GM21360 (cell line): ENCODE data around the gene ZCCHC14.
A peak's percentile ranks its signal among the peaks of the same experiment; 100 is the strongest.

Experiments used
- ATAC-seq: cut with Tn5 transposase; IDR thresholded peaks from one replicate; pipeline ENCODE4 v1.9.1; 2021; ENCODE audit warnings: mild to moderate bottlenecking, moderate library complexity; ENCODE audit not compliant: unreplicated experiment

ZCCHC14 gene

DNA sequence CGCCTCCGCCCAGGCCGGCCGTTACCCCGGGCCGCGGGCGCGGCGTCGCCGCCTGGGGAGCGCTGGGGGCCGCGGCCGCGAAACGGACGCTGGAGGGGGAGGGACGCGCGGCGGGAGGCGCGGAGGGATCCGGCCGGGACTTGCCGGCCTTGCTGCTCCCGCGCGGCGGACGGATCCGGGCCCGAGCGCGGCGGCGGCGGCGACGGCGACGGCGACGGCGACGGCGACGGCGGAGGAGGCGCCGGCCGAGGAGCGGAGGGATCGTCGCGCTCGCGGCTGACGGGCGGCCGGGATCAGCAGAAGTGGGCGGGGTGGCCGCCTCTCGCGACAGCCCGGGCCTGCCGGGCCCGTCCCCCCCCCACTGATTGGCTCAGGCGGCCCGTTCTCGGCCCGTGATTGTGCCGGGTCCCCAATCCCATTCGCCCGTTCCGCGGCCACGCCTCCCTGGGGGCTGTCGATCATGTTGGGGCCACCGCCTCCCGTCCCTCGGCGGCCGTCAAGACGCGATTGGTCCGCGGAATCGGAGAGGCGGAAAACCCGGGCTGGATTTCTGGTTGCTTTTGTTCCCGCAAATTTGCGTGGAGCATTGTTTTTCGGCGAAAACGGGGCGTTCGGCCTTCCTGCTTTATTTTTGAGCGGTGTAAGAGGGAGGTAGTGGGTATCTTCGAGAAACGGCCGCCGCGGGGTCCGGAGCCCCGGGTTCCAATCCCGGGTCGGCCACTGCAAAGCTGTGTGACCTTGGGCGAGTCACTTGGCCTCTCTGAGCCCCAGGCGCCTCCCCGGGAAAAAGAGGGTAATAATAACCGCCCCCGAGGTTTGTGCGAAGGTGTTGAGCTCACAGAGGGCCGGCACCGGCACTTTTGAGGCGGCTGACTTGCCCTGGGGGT lies at the start of gene ZCCHC14:
Gene ZCCHC14, minus strand, starts transcription at position 304 of the 887 bp plus-strand sequence. CDS start 786 bp downstream, outside the sequence.
- peak; percentile 76 for ATAC-seq

DNA sequence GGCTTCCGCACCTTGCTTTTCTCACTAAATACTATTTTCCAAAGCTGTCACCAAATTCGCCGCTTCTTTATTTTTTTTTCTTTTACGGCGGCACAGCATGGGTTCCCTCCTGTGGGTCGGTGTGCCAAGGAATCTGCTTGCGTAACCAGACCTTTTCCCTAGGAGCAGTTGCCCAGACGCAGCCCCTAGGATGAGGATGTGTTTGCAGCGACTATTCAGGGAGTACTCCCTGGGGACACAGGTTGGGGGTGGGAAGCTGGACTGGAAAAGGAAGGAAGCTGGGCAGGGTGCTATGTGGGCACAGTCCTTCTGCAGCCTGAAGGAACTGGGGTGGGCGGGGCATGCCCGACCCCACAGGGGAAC lies 49.0 kb upstream of the ZCCHC14 start:
- no peak for ATAC-seq

DNA sequence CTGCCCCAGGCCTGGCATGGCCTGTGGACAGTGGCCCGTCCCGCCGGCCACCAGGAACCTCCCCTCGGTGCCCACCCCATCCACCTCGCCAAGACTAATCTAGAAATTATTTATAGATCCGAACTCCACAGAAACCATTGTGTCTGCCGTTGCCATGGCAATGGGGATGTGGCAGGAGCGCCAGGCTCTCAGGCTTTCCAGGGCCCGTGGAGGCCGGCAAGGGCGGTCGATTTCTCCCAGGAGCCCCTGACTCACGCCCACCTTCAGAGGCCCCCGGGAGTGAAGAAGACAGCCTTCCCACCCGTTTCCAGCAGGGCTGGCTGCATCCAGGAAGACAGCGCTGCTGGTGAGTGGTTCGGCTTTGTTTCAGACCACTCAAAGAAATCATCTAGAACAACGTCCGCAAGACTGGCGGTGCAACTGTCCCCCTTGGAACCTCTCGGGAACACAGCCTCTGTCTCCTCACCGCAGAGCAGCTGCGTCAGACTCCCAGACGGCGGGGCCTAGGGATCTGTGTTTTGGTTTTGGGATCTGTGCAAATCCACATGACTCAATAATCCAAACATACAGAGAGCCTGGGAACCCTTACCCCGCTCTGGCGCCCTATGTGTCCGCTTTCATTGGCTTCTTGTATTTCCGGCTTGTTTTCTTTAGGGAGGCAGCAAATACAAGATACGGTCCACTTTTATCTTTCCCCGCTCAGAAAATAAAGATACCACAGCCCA lies 48.5 kb upstream of the ZCCHC14 start:
- no peak for ATAC-seq

DNA sequence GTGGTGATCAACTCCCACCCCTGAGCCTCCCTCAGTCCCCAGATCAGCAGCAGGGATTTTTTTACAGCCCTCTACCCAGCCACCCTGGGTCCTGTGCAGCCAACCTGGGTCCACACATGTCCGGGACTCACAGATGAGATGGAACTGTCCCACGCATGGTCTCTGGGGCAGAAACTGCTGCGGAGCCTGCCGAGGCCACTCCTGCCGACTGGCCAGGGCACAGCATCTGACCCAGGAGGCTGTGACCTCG lies 48.0 kb upstream of the ZCCHC14 start:
- no peak for ATAC-seq

DNA sequence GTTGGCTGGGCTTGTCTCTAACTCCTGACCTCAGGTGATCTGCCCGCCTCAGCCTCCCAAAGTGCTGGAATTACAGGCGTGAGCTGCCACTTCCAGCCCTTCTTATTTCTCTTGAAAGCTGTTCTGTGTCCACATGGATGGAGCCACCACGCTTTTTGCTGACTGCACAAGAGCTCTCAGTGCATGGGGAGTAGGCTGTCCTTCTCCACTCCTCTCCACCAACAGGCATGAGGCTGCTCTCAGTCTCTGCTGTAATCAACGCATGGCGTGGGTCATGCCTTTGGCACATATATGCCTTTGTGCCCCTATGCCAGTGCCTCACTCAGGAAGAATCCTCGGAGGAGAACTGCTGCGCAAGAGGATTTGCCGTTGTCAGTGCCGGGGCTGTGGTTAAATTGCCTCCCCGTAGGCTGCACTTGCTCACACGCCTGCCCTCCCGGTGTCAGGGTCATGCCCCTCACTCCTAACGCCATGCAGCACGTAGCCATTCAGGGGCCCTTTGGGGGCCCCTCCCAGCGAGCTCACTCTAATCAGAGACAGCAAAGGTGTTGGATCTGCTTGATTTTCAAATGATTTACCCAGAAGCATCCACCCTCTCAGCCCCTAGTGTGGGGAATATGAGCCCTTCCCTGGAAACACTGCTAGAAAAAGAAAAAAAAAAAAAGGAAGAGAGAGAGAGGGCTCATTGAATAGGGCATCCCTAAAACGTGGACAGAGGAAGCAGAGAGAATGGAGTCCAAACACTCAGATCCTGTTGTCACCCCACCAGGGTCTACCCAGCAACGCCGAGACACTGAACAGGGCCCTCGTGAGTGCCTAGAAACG lies 47.5 kb upstream of the ZCCHC14 start:
- no peak for ATAC-seq

DNA sequence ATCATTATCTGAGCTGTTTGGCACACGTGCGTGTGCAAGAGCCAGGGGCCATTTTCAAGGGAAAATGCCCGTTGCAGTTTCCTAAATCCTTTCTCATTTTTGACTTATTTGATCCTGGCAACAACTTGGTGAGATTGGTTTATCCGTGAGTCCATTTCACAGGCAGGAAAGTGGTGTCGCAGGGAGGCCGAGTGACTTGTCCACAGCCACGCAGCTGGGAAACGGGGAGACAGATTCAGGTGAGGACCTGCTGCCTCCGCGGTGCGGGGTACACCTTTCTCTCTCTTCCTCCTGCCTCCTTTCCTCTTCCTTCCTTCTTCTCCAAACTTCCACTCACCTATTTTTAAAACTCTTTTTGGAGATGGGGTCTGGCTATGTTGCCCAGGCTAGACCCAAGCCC lies 46.3 kb upstream of the ZCCHC14 start:
- no peak for ATAC-seq

DNA sequence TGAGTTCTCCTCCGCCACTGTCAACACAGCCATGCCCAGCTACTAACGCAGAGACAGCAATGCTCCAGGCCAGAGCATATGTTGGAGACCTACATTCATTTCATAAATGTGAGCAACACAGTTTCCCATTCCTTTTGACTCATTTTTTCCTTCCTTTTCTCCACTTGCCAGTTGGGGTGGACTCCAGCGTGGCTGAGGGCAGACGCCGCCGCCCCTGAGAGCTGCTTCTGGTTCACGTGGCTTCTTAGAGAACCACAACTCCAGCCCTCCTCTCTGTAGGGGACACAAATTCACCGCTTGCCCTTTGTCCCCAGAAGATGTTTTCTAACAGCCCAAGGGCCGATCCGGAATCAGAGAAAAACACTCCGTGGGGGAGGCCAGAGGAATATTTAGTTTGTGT lies 45.8 kb upstream of the ZCCHC14 start:
- no peak for ATAC-seq

DNA sequence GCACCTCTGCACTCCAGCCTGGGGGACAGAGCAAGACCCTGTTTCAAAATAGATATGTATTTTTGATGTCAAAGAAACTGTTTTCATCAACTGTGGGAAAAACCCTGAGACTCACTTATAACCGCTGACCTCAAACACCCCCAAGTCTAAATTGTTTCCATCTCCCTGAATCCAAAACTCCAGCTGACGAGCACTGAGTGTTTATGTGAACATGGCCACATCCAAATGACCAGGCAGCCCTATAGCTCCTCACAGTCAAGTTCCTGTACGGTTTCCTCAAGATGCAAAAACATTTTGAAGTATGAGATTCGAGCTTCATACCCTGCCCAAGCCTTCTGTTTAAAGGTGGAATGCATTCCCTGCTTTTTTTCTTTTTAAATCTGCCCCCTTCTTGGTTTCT lies 45.3 kb upstream of the ZCCHC14 start:
- no peak for ATAC-seq

DNA sequence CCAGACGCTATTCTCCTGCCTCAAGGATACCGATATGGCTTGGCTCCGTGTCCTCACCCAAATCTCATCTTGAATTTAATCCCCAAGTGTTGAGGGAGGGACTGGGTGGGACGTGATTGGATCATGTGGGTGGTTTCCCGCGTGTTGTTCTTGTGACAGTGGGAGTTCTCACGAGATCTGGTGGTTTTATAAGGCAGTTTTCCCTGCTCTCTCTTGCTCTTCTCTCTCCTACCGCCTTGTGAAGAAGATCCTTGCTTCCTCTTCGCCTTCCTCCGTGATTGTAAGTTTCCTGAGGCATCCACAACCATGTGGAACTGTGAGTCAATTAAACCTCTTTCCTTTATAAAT lies 43.9 kb upstream of the ZCCHC14 start:
- no peak for ATAC-seq

DNA sequence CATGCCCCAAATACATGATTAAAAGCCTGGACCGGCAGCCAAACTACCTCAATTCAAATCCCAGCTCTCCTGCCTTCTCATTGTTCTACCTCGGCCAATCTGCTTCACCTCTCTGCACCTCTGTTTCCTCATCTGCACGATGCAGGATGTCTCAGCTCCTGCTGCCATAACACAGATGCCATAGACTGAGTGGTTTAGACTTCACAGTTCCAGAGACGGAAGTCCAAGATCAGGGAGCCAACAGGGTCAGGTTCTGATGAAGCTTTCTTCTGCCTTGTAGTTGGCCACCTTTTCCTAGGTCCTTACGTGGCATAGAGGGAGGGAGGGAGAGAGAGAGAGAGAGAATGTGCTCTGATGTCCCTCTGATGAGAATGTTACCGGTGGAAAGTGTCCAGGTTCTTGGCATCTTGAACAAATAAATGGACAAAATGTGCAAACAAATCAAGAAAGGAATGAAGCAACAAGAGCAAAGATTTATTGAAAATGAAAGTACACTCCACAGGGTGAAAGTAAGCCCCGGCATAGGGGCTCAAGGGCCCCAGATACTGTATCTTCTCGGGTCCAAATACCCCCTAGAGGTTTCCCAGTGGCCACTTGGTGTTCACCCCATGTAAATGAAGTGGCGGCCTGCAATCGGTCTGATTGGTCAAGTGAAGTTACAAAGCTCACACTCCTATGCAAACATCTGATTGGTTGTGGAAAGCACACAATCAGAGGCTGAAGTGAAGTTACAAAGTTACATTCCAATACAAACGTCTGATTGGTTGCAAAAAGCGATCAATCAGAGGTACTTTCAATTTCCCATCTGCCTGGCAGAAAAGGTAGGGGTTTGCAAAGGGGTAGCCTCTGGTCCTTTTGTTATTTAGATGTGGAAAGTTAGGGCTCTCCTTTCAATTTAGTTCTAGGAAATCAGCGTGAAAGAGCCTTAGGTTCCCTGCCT lies 43.3 kb upstream of the ZCCHC14 start:
- ATAC-seq: no peak

DNA sequence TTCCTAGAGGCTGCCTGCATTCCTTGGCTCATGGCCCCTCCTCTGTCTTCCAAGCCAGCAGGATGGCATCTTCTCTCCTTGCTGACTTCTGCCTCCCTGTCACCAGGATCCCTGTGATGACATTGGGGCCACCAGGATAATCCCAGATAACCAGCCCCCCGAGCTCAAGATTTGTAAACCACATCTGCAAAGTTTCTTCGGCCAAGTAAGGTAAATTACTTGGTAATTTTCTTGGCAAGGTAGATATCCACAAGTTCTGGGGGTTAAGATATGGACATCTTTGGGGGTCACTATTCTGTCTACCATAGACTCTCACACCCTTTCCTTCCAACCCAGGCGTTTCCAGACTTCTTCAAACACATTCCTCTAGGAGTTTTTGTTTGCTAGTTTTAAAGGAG lies 42.6 kb upstream of the ZCCHC14 start:
- no peak for ATAC-seq

DNA sequence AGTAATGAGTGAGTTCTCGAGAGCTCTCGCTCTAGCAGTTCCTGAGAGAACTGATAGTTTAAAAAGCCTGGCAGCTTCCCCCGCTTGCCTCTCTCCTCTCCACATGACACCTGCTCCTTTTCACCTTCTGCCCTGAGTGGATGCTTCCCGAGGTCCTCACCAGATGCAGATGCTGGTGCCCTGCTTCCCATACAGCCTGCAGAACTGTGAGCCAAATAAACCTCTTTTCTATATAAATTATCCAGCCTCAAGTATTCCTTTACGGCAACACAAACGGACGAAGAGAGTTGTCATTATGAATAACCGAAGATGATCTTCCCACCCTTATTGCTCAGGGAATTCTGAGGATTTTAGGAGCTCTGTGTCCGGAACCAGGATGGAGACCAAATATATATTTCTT lies 41.9 kb upstream of the ZCCHC14 start:
- ATAC-seq: no peak

DNA sequence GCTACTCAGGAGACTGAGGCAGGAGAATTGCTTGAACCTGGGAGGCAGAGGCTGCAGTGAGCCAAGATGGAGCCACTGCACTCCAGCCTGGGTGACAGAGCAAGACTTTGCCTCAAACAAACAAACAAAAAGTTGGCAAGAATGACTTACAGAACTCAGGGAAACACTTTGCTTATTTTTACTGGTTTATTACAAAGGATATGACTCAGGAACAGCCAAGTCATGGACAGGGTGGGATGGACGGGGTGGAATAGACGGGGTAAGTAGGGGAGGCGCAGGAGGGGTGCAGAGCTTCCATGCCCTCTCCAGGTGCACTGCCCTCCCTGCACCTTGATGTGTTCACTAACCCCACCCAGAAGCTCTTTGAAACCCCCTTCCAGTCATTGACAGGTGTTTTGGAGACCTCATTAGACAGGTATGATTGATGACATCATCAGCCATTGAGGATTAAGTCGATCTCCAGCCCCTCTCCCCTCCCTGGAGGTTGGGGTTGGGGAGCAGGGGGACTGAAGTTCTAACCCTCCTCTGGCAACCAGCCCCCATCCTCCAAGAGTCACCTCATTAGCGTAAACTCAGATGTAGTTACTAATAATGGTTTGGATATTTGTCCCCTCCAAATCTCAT lies 41.3 kb upstream of the ZCCHC14 start:
- no peak for ATAC-seq

DNA sequence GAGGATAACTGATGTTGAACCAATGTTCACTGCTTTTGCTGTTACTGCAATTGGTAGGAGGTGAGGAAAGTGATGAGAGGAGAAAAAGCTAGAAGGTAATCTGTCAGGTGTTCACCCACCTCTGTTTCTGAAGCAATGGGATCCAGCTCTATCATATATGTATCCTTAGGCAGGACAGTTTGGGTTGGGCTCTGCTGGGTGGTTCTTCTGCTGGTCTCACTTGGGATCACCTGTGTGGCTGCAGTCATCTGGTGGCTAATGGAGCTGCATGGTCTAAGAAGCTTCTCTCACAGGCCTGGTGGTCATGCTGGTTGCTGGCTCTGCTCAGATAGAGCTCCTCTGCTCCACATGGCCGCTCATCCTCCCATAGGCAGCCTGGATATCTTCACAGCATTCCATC lies 40.2 kb upstream of the ZCCHC14 start:
- no peak for ATAC-seq

DNA sequence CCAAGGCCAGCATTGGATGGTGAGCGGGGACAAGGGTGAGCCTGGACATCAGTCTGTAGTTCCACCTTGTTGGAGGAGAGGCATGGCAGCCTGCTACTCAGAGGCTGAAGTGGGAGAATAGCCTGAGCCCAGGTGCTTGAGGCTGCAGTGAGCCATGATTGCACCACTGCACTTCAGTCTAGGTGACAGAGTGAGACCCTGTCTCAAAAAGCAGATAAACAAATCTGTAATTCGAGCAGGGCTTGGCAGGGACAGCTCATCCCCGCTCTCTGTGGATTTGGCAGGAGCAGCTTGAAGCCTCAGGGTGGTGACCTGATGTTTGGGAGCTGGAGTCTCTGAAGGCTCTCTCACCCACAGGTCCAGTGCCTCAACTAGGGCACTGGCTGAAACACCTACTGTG lies 38.6 kb upstream of the ZCCHC14 start:
- no peak for ATAC-seq

DNA sequence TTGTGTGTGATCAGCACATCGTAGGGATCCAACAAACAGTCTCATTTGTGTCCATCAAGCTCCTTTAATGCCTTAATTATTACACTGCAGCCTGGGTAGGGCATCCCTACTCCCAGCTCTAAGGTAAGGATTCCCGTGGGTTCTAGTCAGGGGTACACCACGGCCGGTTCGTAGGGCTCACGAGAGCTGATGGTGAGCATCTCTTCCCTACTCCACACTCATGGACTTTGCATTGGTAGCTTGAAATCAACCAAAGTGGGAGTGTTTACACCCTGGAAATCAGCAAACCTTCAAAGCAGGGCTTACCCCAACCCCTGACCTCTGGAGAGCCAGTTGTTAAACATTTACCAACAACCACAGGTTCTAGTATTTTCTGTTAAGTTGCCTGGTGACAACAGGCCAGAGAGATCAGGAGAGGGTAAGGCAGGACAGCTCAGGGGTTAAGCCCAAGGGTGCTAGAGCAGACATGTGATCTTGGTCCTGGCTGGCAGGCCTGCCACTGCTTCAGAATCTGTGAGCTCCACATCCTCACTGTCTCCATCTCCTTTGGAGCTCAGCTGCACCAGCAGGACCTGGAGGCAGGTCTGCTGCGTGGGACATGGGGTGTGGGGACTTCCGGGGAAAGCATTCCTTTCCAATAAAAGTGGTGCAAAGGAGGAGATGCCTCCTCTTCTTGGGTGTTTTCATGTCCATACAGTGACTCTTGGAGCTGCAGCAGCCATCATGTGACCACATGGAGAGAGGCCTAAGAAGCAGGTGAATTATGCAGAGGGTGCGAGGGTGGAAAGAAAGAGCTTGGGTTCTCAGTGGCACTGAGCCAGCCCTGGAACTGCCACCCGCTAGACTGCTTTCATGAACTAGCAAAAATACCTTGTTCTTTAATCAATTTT lies 36.1 kb upstream of the ZCCHC14 start:
- no peak for ATAC-seq

DNA sequence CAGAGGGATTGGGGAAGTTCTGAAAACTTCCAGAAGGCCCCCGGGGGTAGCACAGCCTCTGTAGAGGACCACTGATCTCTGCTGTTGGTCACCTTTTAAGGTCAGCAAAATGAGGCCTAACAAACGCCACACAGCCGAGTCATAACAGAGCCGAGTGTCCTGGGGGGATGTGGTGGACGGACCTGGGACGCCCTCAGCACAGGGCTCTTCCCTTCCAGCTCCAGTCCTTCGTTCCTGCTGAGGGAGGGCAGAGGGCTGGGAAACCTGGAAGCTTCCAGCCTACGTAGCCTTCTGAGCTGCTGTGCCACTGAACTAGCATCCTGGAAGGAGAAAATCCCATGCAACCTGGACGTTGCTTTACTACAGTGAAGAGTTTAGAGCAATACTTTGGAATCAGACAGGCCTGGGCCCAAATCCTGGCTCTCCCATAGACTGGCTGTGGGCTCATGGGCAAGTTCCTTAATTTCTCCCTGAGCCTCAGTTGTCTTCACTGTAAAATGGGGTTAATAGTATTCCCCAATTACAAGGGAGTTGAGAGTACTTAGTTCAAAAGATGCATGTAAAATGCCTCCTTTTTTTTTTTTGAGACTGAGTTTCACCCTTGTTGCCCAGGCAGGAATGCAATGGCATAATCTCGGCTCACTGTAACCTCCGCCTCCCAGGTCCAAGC lies 34.4 kb upstream of the ZCCHC14 start:
- no peak for ATAC-seq

DNA sequence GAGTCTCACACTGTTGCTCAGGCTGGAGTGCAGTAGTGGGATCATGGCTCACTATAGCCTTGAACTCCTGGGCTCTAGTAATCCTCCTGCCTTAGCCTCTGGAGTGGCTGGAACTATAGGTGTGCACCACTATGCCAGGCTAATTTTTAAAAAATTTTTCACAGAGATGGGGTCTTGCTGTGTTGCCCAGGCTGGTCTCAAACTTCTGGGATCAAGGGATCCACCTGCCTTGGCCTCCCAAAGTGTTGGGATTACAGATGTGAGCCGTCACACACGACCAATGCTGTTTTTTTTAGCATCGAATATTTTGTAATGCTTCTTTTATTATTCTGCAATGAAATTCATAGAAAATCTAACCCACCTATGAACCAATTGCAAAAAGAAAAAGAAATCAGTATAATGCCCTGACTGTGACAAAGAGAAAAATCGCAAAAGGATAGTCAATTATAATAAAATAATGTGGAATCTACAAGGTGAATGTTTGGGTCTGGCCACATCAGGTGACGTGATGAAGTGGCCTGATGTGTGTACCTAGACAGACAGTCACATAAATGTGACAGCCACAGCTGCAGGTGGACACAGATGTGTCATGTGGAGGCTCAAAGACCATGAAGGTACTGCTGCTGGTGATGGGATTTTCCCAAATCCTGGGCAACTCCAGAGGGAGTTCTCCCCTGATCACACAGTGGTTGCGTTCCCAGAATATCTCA lies 33.6 kb upstream of the ZCCHC14 start:
- ATAC-seq: no peak
